Amniotic stem cell (primary cell): Measurements from ENCODE around the gene DMWD.

ENCODE experiments used
- DNase-seq: peaks from one replicate; lab custom pipeline; 2025; lab: John Stamatoyannopoulos, UW

Gene DMWD

GRCh38 chr19:45785781-45786532 is 6.7 kb downstream of the DMWD start:
- DNase-seq = no peak

GRCh38 chr19:45785097-45785496 is 7.5 kb downstream of the DMWD start:
- DNase-seq = no peak

GRCh38 chr19:45784096-45784495 is 8.5 kb downstream of the DMWD start:
- no peak for DNase-seq

GRCh38 chr19:45782820-45783785 is 9.5 kb downstream of the DMWD start:
- DNase-seq = peak; percentile 81

GRCh38 chr19:45782162-45782691 is 10.4 kb downstream of the DMWD start, which contains the start of gene DMPK:
TSS of gene DMPK (minus strand) at chr19:45782490. CDS start at chr19:45782352, 138 bp downstream.
- no peak for DNase-seq

- no peak for DNase-seq
Measured at GRCh38 chr19:45781214-45782161, 11.2 kb downstream of the DMWD start.

GRCh38 chr19:45780448-45781213 is 12.0 kb downstream of the DMWD start:
- no peak for DNase-seq

GRCh38 chr19:45780146-45780447 is 12.5 kb downstream of the DMWD start:
- DNase-seq = no peak

GRCh38 chr19:45779231-45780145 is 13.2 kb downstream of the DMWD start:
- no peak for DNase-seq

- DNase-seq = no peak
Measured at GRCh38 chr19:45778010-45778661, 14.5 kb downstream of the DMWD start.

- no peak for DNase-seq
Measured at GRCh38 chr19:45777395-45777961, 15.2 kb downstream of the DMWD start.

- DNase-seq = no peak
Measured at GRCh38 chr19:45774765-45775164, 17.9 kb downstream of the DMWD start.

- no peak for DNase-seq
Measured at GRCh38 chr19:45773384-45773783, 19.3 kb downstream of the DMWD start.

GRCh38 chr19:45772912-45773311 is 19.7 kb downstream of the DMWD start:
- no peak for DNase-seq

GRCh38 chr19:45772130-45772840 is 20.4 kb downstream of the DMWD start:
- DNase-seq = no peak

- DNase-seq = no peak
Measured at GRCh38 chr19:45771311-45771933, 21.2 kb downstream of the DMWD start.

- DNase-seq = peak; percentile 77
Measured at GRCh38 chr19:45770192-45771101, 22.2 kb downstream of the DMWD start.
